ENCODE results near the gene RCBTB2.

The RCBTB2 gene

GRCh38 chr13:48449656-48450055, 83.2 kb downstream of the RCBTB2 start:
- no peak overlapping the region for H3K4me2 ChIP-seq (ENCODE audit: low read length)
- H3K27me3 ChIP-seq (ENCODE audit: control insufficient read depth, low read length): no peaks in the 10 kb centered on the region
- peaks cover 74% of the 10 kb centered on the region for H3K36me3 ChIP-seq (ENCODE audit: control insufficient read depth, low read length)
- peaks cover 12% of the 10 kb centered on the region; the same call in 1 of the 2 replicates for H3K9me3 ChIP-seq (ENCODE audit: control insufficient read depth, insufficient read depth, low read length)
- TF ChIP-seq EZH2phosphoT487 (IDR thresholded peaks at IDR 0.05; ENCODE audit: borderline replicate concordance, low read length) (no peak), CTCF (IDR thresholded peaks at IDR 0.05; ENCODE audit: low read depth, low read length, poor library complexity, severe bottlenecking) (no peak)
- H3K79me2 ChIP-seq (ENCODE audit: control insufficient read depth, low read length): peaks cover 46% of the 10 kb centered on the region
- H3K4me3 ChIP-seq (ENCODE audit: low read length): no peak overlapping the region
- H3K27ac ChIP-seq (ENCODE audit: low read depth, low read length): no peak overlapping the region
- no peaks in the 10 kb centered on the region for H4K20me1 ChIP-seq (ENCODE audit: control insufficient read depth, insufficient read depth, low read depth, low read length)
- H3K4me1 ChIP-seq (ENCODE audit: control insufficient read depth, low read length): no peaks in the 10 kb centered on the region
- no peaks in the 10 kb centered on the region for H3F3A ChIP-seq (ENCODE audit: control insufficient read depth, insufficient read depth)
- H3K9me2 ChIP-seq (replicated peaks; ENCODE audit: control insufficient read depth, low read length): no peaks in the 10 kb centered on the region

DNA sequence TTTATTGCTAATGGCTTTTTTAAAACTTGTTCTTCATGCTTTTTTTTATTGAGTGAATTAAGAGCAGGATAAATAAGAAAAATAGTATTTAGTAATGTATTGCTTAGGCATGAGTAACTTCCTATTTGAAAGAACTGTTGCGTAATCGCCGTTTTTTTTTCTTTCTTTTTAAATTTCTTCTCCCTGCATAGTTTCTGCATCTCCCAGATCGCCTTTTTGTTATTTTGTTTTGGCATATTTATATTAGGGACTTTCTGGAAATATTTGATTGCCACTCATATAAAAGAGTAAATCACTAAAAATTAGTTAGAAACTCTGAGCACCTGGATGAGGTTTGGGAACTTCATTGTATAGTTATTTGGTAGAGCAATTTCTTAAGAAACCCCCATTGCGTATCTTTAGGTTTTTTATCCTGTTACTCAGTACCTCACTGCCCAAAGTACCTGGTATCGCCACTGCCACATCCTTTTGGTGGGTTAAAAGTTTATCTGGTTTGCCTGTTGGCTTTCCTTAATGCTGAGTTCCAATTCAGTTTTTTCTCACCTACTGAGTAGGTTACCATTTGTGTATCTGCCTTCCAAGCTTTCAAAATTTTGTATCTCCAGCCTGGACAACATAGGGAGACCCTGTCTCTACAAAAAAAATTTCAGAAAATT, 83.8 kb downstream of the RCBTB2 start:
- no peak overlapping the region for H3K4me3 ChIP-seq (ENCODE audit: low read length)
- peaks cover 72% of the 10 kb centered on the region for H3K36me3 ChIP-seq (ENCODE audit: control insufficient read depth, low read length)
- peaks cover 12% of the 10 kb centered on the region; the same call in 1 of the 2 replicates for H3K9me3 ChIP-seq (ENCODE audit: control insufficient read depth, insufficient read depth, low read length)
- no peak overlapping the region for H3K4me2 ChIP-seq (ENCODE audit: low read length)
- no peaks in the 10 kb centered on the region for H3F3A ChIP-seq (ENCODE audit: control insufficient read depth, insufficient read depth)
- no peaks in the 10 kb centered on the region for H3K27me3 ChIP-seq (ENCODE audit: control insufficient read depth, low read length)
- H3K79me2 ChIP-seq (ENCODE audit: control insufficient read depth, low read length): peaks cover 46% of the 10 kb centered on the region
- TF ChIP-seq CTCF (IDR thresholded peaks at IDR 0.05; ENCODE audit: low read depth, low read length, poor library complexity, severe bottlenecking): no peak
- no peak for TF ChIP-seq EZH2phosphoT487 (IDR thresholded peaks at IDR 0.05; ENCODE audit: borderline replicate concordance, low read length)
- H3K4me1 ChIP-seq (ENCODE audit: control insufficient read depth, low read length): no peaks in the 10 kb centered on the region
- H4K20me1 ChIP-seq (ENCODE audit: control insufficient read depth, insufficient read depth, low read depth, low read length): no peaks in the 10 kb centered on the region
- no peak overlapping the region for H3K27ac ChIP-seq (ENCODE audit: low read depth, low read length)
- H3K9me2 ChIP-seq (replicated peaks; ENCODE audit: control insufficient read depth, low read length): no peaks in the 10 kb centered on the region

DNA sequence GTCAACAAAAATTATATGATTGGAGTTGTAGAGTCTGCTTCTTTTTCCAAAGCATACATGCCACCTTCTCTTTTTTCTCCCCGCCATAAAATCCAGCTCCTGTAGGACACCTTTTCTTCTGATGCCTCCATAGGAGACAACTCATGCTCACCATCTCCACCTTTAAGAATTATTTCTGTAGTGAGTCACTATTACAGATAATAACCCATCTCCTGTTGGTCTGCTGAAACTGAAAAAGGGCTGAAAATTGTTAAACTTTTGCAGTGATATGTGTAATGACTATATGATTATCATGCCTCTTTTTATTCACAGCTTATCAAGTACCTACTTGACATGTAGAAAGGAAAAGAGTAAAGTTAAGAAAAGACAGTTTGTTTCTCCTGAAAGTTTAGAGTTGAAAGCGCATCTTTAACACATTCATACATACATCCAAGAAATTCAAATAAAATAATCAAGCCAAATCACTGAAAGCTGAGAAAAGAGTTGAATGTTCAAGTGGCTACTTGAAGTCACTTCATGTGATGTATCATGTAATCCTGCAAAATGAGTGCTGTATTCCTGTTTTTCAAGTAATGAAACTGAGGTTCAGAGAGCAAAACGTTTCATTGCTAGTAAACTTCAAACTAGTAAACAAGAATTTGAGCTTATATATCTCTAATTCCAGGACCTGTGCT, 84.5 kb downstream of the RCBTB2 start:
- no peaks in the 10 kb centered on the region for H3K27me3 ChIP-seq (ENCODE audit: control insufficient read depth, low read length)
- H3K4me2 ChIP-seq (ENCODE audit: low read length): no peak overlapping the region

More for the DNA sequence above, 84.5 kb downstream of the RCBTB2 start:
- Histone ChIP-seq H3K9me2 (replicated peaks; ENCODE audit: control insufficient read depth, low read length) (no peaks in the 10 kb centered on the region), H3K4me3 (ENCODE audit: low read length) (no peak overlapping the region), H3K79me2 (ENCODE audit: control insufficient read depth, low read length) (peaks cover 46% of the 10 kb centered on the region), H4K20me1 (ENCODE audit: control insufficient read depth, insufficient read depth, low read depth, low read length) (no peaks in the 10 kb centered on the region), H3F3A (ENCODE audit: control insufficient read depth, insufficient read depth) (no peaks in the 10 kb centered on the region), H3K36me3 (ENCODE audit: control insufficient read depth, low read length) (peaks cover 70% of the 10 kb centered on the region), H3K4me1 (ENCODE audit: control insufficient read depth, low read length) (no peaks in the 10 kb centered on the region), H3K9me3 (ENCODE audit: control insufficient read depth, insufficient read depth, low read length) (peaks cover 12% of the 10 kb centered on the region; the same call in 1 of the 2 replicates), H3K27ac (ENCODE audit: low read depth, low read length) (no peak overlapping the region)
- TF ChIP-seq EZH2phosphoT487 (IDR thresholded peaks at IDR 0.05; ENCODE audit: borderline replicate concordance, low read length): no peak
- no peak for TF ChIP-seq CTCF (IDR thresholded peaks at IDR 0.05; ENCODE audit: low read depth, low read length, poor library complexity, severe bottlenecking)

Measured in DOHH2 (cell line).